Kidney (tissue), 14 donors: Measurements from ENCODE around the gene OR2T1. TPM values are rescaled to one million over a fixed set of nuclear protein-coding genes. Genes with fewer than 3 reads are reported as not detected.

Experiments used
- DNase-seq, 5 donors: peaks; one replicate each; pipeline ENCODE4 v3.0.0-alpha.2; 2013 to 2020
- FAIRE-seq: peaks from 2 replicates; lab custom pipeline; 2012; peaks lifted over from hg19 to GRCh38; lab: Jason Lieb, UNC
- H3K27ac ChIP-seq, 2 donors: one replicate each; pipeline ENCODE4 v1.7.0; 2013; ENCODE audit warnings: low read depth in 2 of 2, low read length in 2 of 2, inconsistent platforms in 1 of 2
- H3K27me3 ChIP-seq: one replicate; pipeline ENCODE4 v1.7.1; 2013; ENCODE audit warnings: low read length, inconsistent platforms; ENCODE audit not compliant: control insufficient read depth, insufficient read depth
- H3K36me3 ChIP-seq, 3 donors: one replicate each; pipeline versions ENCODE4 v1.7.0 to v1.7.1; 2013; ENCODE audit warnings: low read length in 3 of 3, control low read depth in 1 of 3, inconsistent platforms in 1 of 3; ENCODE audit not compliant: insufficient read depth in 3 of 3, control insufficient read depth in 2 of 3
- H3K4me1 ChIP-seq, 3 donors: one replicate each; pipeline versions ENCODE4 v1.7.0 to v1.7.1; 2013; ENCODE audit warnings: low read length in 3 of 3, inconsistent platforms in 1 of 3, low read depth in 1 of 3; ENCODE audit not compliant: control insufficient read depth in 2 of 3, insufficient read depth in 2 of 3
- H3K4me3 ChIP-seq, 3 donors: one replicate each; pipeline versions ENCODE4 v1.7.0 to v1.8.1; 2013; ENCODE audit warnings: low read length in 3 of 3, control low read depth in 1 of 3, inconsistent platforms in 1 of 3
- H3K9ac ChIP-seq, 3 donors: one replicate each; pipeline versions ENCODE4 v1.7.0 to v1.7.1; 2013; ENCODE audit warnings: low read length in 3 of 3, control low read depth in 1 of 3, inconsistent platforms in 1 of 3
- H3K9me3 ChIP-seq, 3 donors: one replicate each; pipeline versions ENCODE4 v1.7.0 to v1.7.1; 2013; ENCODE audit warnings: low read length in 3 of 3, control low read depth in 1 of 3, inconsistent platforms in 1 of 3; ENCODE audit not compliant: control insufficient read depth in 2 of 3, insufficient read depth in 1 of 3
- CTCF ChIP-seq: IDR thresholded peaks from 3 replicates; pipeline ENCODE4 v1.5.1; 2012; ENCODE audit warnings: mild to moderate bottlenecking, moderate library complexity, borderline replicate concordance; ENCODE audit not compliant: insufficient read depth; ENCODE audit errors: extremely low read depth
- intact Hi-C: fragments of 100-400 bp; cut with DNase I; formaldehyde crosslinking; loops from one replicate; pipeline ENCODE4 v1.11.1; 2022
- polyA plus RNA-seq: library from polyadenylated mRNA; stranded (reverse); fragments of 350-450 nt; fragmentation: Illumina TruSeq; extraction: RNeasy Lipid Tissue Mini Kit (QIAGEN cat#74804); gene quantifications from one replicate; pipeline ENCODE4 v1.2.3, GENCODE V29; 2014; ENCODE audit warnings: low read depth, low replicate concordance; ENCODE audit not compliant: insufficient read depth
- total RNA-seq: library from RNA; stranded (reverse); fragmentation: NEBNext Ultra II Directional; extraction: Animal tissue kit (Norgen Biotek cat#: 25700); gene quantifications from one replicate; pipeline ENCODE4 v1.2.1, GENCODE V29; 2021
- donor health status: control.
- donor health status: control.
- donor health status: control.
- donor health status: control.
- donor health status: control.
- donor health status: DM: yes; HTN: yes; CAD: no.
- donor health status: Normal renal cell carcinoma (clear cell type).

OR2T1 gene
- total and polyA plus RNA-seq, 2 donors from 2014 or later = not detected

DNA sequence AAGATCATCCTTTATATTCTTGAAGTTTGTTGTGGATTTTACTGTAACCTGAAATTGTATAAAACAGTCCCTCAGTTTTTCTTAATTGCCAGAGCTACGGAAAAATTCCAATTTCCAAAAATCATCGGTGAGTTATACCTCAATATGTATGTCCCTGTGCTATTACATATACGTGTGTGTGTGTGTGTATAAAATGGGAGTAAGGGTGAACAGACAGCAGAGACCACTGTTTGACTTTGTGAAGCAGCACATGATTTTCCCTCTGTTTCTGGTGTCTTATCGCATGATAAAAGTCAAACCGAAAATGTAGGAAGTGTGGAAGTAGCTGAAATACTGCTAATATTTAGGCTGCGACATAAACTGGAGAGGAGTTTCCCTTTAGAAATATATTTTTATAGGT is 1.2 kb downstream of the OR2T1 start:
- TF ChIP-seq CTCF = no peak
- DNase-seq (no peak), FAIRE-seq (no peak)
- H3K9ac ChIP-seq = no peak overlapping the region
- no peak overlapping the region for H3K4me3 ChIP-seq
- H3K27ac ChIP-seq = no peak overlapping the region
- H3K36me3 ChIP-seq = no peaks in the 10 kb centered on the region
- no peaks in the 10 kb centered on the region for H3K9me3 ChIP-seq
- no peaks in the 10 kb centered on the region for H3K4me1 ChIP-seq
- H3K27me3 ChIP-seq = no peaks in the 10 kb centered on the region
- intact Hi-C loops = no loop called here

- intact Hi-C loops = no loop called here
- no peak for DNase-seq
- no peaks in the 10 kb centered on the region for H3K4me1 ChIP-seq
- no peak overlapping the region for H3K4me3 ChIP-seq
- FAIRE-seq = no peak
- no peak for TF ChIP-seq CTCF
- H3K27ac ChIP-seq = no peak overlapping the region
- no peaks in the 10 kb centered on the region for H3K36me3 ChIP-seq
- H3K9me3 ChIP-seq = peaks cover 0 to 5% (median 0%) of the 10 kb centered on the region in 3 donors
- H3K27me3 ChIP-seq = no peaks in the 10 kb centered on the region
- no peak overlapping the region for H3K9ac ChIP-seq
Measured at GRCh38 chr1:248406721-248407692, 4.2 kb downstream of the OR2T1 start.

DNA sequence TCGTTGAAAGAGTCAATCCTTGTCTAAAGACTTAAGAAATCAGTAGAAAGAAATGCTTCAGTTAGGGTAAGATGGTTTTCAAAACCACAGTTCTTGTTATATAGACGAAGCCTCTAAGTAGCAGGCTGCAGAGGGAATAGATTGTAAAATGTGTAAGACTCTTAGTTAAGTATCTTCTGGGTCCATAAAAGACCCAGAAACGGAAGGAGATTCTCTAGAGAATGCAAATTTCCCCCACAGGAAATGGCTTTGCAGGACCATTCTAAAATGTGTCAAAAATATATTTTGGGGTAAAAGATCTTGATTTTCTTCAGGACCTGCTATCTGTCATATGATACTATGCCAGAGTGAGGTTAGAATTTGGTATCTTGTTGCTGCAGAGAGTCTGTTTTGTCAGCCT is 13.4 kb downstream of the OR2T1 start:
- no peak overlapping the region for H3K27ac ChIP-seq
- FAIRE-seq (no peak), DNase-seq (no peak)
- H3K27me3 ChIP-seq = no peaks in the 10 kb centered on the region
- intact Hi-C loops = no loop called here
- TF ChIP-seq CTCF = no peak
- no peak overlapping the region for H3K4me3 ChIP-seq
- no peak overlapping the region for H3K9ac ChIP-seq
- H3K4me1 ChIP-seq = no peaks in the 10 kb centered on the region
- peaks cover 0 to 3% (median 0%) of the 10 kb centered on the region in 3 donors for H3K9me3 ChIP-seq
- H3K36me3 ChIP-seq = no peaks in the 10 kb centered on the region
